K562 (cell line): ENCODE measurements around the gene NOP10. TPM values are rescaled to one million over a fixed set of nuclear protein-coding genes. Genes with fewer than 3 reads are reported as not detected.
A peak's percentile ranks its signal among the peaks of the same experiment; 100 is the strongest.

Experiments
- ATAC-seq: fragments of 200-7000 bp; cut with Tn5 transposase; 3 replicates; pipeline ENCODE4 v1.9.1; 2020; ENCODE audit warnings: moderate library complexity
- BruUV-seq: library from RNA; stranded (reverse); fragments of 400-500 nt; replicated peaks from 2 replicates; lab custom pipeline; 2021; lab: Mats Ljungman, UMichigan
- CTCF ChIA-PET: fragments of 300-600 bp; formaldehyde crosslinking; extraction: SDS; loops from one replicate; lab custom pipeline; 2021; ENCODE audit warnings: low intra/inter-chr PET ratio; lab: Yijun Ruan, JAX
- POLR2A ChIA-PET: fragments of 300-600, 350-650 bp; sonication (Branson Sonifier 250); formaldehyde crosslinking; extraction: SDS; loops from one replicate; lab custom pipeline; 2021; ENCODE audit warnings: antibody characterized with exemption, inconsistent platforms; lab: Yijun Ruan, JAX
- DNase-seq, 4 experiments: peaks; one replicate each; pipeline versions ENCODE4 v3.0.0 to v3.0.0-alpha.2; 2011 to 2018; ENCODE audit warnings: low spot score in 3 of 4, mixed read lengths in 3 of 4; ENCODE audit errors: extremely low read depth in 1 of 4
- FAIRE-seq: peaks from 2 replicates; lab custom pipeline; 2011; peaks lifted over from hg19 to GRCh38; lab: Jason Lieb, UNC
- H2AFZ ChIP-seq: 2 replicates; pipeline ENCODE4 v1.6.0; 2011; ENCODE audit warnings: low read depth, low read length, control low read depth, inconsistent platforms
- H3K27ac ChIP-seq: fragments of 200-600 bp; 3 replicates; pipeline ENCODE4 v1.8.0; 2011; ENCODE audit warnings: low read depth, mild to moderate bottlenecking, control low read depth, inconsistent platforms, low read length, moderate library complexity, mixed read lengths; ENCODE audit errors: extremely low read depth
- H3K27me3 ChIP-seq, 2 experiments: fragments of 300-600 bp in 1 of 2; 2 replicates in 1 of 2; 3 replicates in 1 of 2; pipeline versions ENCODE4 v1.6.0 to v1.8.0; 2011; ENCODE audit warnings: inconsistent platforms in 2 of 2, low read length in 2 of 2, mild to moderate bottlenecking in 1 of 2, mixed read lengths in 1 of 2, moderate library complexity in 1 of 2; ENCODE audit not compliant: control insufficient read depth in 2 of 2, insufficient read depth in 2 of 2
- H3K36me3 ChIP-seq: fragments of 300-600 bp; 3 replicates; pipeline ENCODE4 v1.8.0; 2011; ENCODE audit warnings: mild to moderate bottlenecking, low read length, inconsistent platforms; ENCODE audit not compliant: control insufficient read depth, insufficient read depth
- H3K4me1 ChIP-seq, 2 experiments: fragments of 200-600 bp in 1 of 2; replicated peaks in 1 of 2; 2 replicates in 1 of 2; 3 replicates in 1 of 2; pipeline versions ENCODE4 v1.5.1 to v1.8.0; 2011; ENCODE audit warnings: inconsistent platforms in 2 of 2, low read length in 2 of 2, mild to moderate bottlenecking in 1 of 2, mixed read lengths in 1 of 2, moderate library complexity in 1 of 2; ENCODE audit not compliant: control insufficient read depth in 2 of 2, insufficient read depth in 2 of 2
- H3K4me2 ChIP-seq: 2 replicates; pipeline ENCODE4 v1.6.1; 2011; ENCODE audit warnings: low read length, control low read depth, inconsistent platforms, mixed read lengths; ENCODE audit not compliant: insufficient read depth
- H3K4me3 ChIP-seq: fragments of 200-600 bp; sonication (generic), shearing (Covaris generic); 2 replicates; pipeline ENCODE4 v1.5.1; 2016; ENCODE audit warnings: control low read depth, inconsistent platforms
- H3K79me2 ChIP-seq: fragments of 200-600 bp; 3 replicates; pipeline ENCODE4 v1.8.0; 2011; ENCODE audit warnings: low read length, inconsistent platforms; ENCODE audit not compliant: control insufficient read depth, insufficient read depth
- H3K9ac ChIP-seq, 2 experiments: 2 replicates each; pipeline versions ENCODE4 v1.6.0 to v1.6.1; 2011; ENCODE audit warnings: low read depth in 2 of 2, low read length in 2 of 2, control low read depth in 1 of 2, inconsistent platforms in 1 of 2, mild to moderate bottlenecking in 1 of 2, mixed read lengths in 1 of 2; ENCODE audit not compliant: insufficient read depth in 1 of 2
- H3K9me1 ChIP-seq: one replicate; pipeline ENCODE4 v1.6.0; 2011; ENCODE audit warnings: inconsistent platforms, mild to moderate bottlenecking, low read length, moderate library complexity; ENCODE audit not compliant: control insufficient read depth, insufficient read depth
- H3K9me3 ChIP-seq: replicated peaks from 2 replicates; pipeline ENCODE4 v1.5.1; 2011; ENCODE audit warnings: low read depth, low read length, inconsistent platforms; ENCODE audit not compliant: control insufficient read depth, insufficient read depth
- H4K20me1 ChIP-seq: replicated peaks from 2 replicates; pipeline ENCODE4 v1.6.1; 2011; ENCODE audit warnings: low read length, inconsistent platforms, mixed read lengths; ENCODE audit not compliant: control insufficient read depth, insufficient read depth
- DDX20 ChIP-seq: fragments of 450-650 bp; IDR thresholded peaks from 2 replicates; pipeline ENCODE4 v1.6.1; 2016; ENCODE audit warnings: missing genetic modification characterization, low read depth, mild to moderate bottlenecking, missing compliant biosample characterization, moderate library complexity
- FOXK1 ChIP-seq: sonication (generic); formaldehyde crosslinking; IDR thresholded peaks from 2 replicates; pipeline ENCODE4 v1.8.0; 2022; ENCODE audit warnings: missing genetic modification reagents, mild to moderate bottlenecking, borderline replicate concordance
- LARP7 ChIP-seq: fragments of 450-650 bp; IDR thresholded peaks from 2 replicates; pipeline ENCODE4 v1.6.1; 2016
- MCM2 ChIP-seq: fragments of 450-650 bp; IDR thresholded peaks from 2 replicates; pipeline ENCODE4 v1.6.1; 2017; ENCODE audit warnings: low read depth, mild to moderate bottlenecking
- NR1H2 ChIP-seq: sonication (generic); formaldehyde crosslinking; IDR thresholded peaks from 2 replicates; pipeline ENCODE4 v1.4.0; 2020; ENCODE audit warnings: mild to moderate bottlenecking, missing genetic modification reagents
- PRMT5 ChIP-seq: sonication (generic); formaldehyde crosslinking; IDR thresholded peaks from 2 replicates; pipeline ENCODE4 v1.5.0; 2020; ENCODE audit warnings: missing genetic modification reagents
- RBM22 ChIP-seq: fragments of 200-400 bp; formaldehyde crosslinking; IDR thresholded peaks from 2 replicates; pipeline ENCODE4 v1.6.1; 2018; ENCODE audit warnings: low read length, low read depth; ENCODE audit not compliant: poor library complexity, severe bottlenecking
- ZNF146 ChIP-seq: IDR thresholded peaks from one replicate; pipeline ENCODE4 v1.6.1; 2018; ENCODE audit warnings: missing compliant biosample characterization; ENCODE audit not compliant: unreplicated experiment
- ZNF282 ChIP-seq: sonication (generic); formaldehyde crosslinking; IDR thresholded peaks from 2 replicates; pipeline ENCODE4 v1.8.1; 2023; ENCODE audit warnings: missing genetic modification reagents
- ZSCAN32 ChIP-seq: fragments of 450-650 bp; formaldehyde crosslinking; IDR thresholded peaks from 2 replicates; pipeline ENCODE4 v1.4.0; 2020; ENCODE audit warnings: mild to moderate bottlenecking, moderate library complexity
- WGBS: fragments of 100-300 bp; shearing (Covaris generic); methylation state at CpG from one replicate; pipeline ENCODE4 v1.1.6; 2016; ENCODE audit warnings: low coverage, mixed read lengths; ENCODE audit not compliant: insufficient coverage; ENCODE audit errors: missing lambda C conversion rate; 5-methylcytosine and 5-hydroxymethylcytosine counted together
- in situ Hi-C: fragments of 300-500 bp; cut with MboI; formaldehyde crosslinking; loops from 4 replicates; pipeline ENCODE4 v1.15.0; 2018; ENCODE audit warnings: inconsistent platforms, mixed read lengths
- intact Hi-C: fragments of 100-400 bp; cut with micrococcal nuclease; formaldehyde crosslinking; loops from 2 replicates; pipeline ENCODE4 v1.14.2; 2022
- polyA plus RNA-seq, 8 experiments: library from polyadenylated mRNA; depleted of rRNA in 4 of 8; stranded (reverse) in 5 of 8; unstranded in 3 of 8; fragments of >200 nt; fragmentation: Nextera tagmentation in 2 of 8; fragmentation: Illumina TruSeq in 1 of 8; extraction: Ambion mirVana in 2 of 8; extraction: Trizol in 1 of 8; gene quantifications; 2 replicates each; pipeline versions ENCODE4 v1.2.1 to v1.2.3, GENCODE V29; 2011 to 2014; ENCODE audit warnings: inconsistent platforms in 1 of 8, missing spikeins in 1 of 8
- total RNA-seq, 7 experiments: library from RNA; depleted of rRNA in 6 of 7; stranded (reverse); fragments of >200 nt in 6 of 7; fragmentation: Illumina TruSeq in 2 of 7; extraction: Trizol in 2 of 7; gene quantifications; 2 replicates each; pipeline versions ENCODE4 v1.2.1 to v1.2.3, GENCODE V29; 2011 to 2021; ENCODE audit warnings: low replicate concordance in 1 of 7
- TF ChIP-seq, protein P1 (sequence below): sonication (generic); formaldehyde crosslinking; IDR thresholded peaks from 2 replicates; pipeline ENCODE4 v1.8.0; 2022; ENCODE audit warnings: mild to moderate bottlenecking, missing genetic modification reagents, borderline replicate concordance

Gene NOP10
- total and polyA plus RNA-seq, 9 of the 15 experiments (the other 6 are each of a cell fraction or from before 2014, with no cell fraction given) = 250 to 1,663 (median 449) TPM

DNA sequence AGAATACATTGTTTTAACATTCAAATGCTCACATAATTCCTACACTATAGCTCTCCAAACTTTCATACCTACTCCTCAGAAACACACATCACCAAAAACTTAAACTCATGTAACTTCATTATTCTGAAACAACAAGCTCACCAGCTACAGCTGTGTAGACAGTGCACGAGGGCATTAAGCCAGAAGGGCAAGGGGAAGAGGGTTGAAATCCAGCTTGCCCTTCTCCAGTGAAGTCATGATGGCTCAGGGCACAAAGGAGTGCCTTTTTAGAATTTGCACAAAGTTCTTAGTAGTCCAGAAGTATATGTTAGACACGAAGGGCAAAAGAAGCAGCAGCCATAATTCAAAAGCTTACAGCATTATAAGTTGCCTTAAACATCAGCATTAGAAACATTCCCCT lies 13.9 kb downstream of the NOP10 start:
- ChIA-PET CTCF (no interaction called here), POLR2A (interaction anchor here (0.7 to 3.4 kb wide), 7 partner anchors 10 to 38 kb away, joined by 3 to 27 read pairs (median 4); partner anchors contain the start of genes LPCAT4 and SLC12A6)
- no peak overlapping the region for H3K9ac ChIP-seq
- BruUV-seq = no TSS peak
- no peaks in the 10 kb centered on the region for H3K79me2 ChIP-seq
- no peaks in the 10 kb centered on the region for H4K20me1 ChIP-seq
- peak overlapping the region; percentile 22 for H2AFZ ChIP-seq
- no peaks in the 10 kb centered on the region for H3K9me1 ChIP-seq
- no peak for TF ChIP-seq ZNF146
- TF ChIP-seq MCM2 = no peak
- TF ChIP-seq FOXK1 = no peak
- TF ChIP-seq RBM22 = no peak
- TF ChIP-seq ZNF282 (CRISPR knock-in tag) = no peak
- TF ChIP-seq PRMT5 (CRISPR knock-in tag) = no peak
- no peak for TF ChIP-seq ZSCAN32 (CRISPR knock-in tag)
- TF ChIP-seq LARP7 = no peak
- TF ChIP-seq DDX20 (tag) = no peak
- no peak for TF ChIP-seq NR1H2 (CRISPR knock-in tag)
- TF ChIP-seq, protein P1, sequence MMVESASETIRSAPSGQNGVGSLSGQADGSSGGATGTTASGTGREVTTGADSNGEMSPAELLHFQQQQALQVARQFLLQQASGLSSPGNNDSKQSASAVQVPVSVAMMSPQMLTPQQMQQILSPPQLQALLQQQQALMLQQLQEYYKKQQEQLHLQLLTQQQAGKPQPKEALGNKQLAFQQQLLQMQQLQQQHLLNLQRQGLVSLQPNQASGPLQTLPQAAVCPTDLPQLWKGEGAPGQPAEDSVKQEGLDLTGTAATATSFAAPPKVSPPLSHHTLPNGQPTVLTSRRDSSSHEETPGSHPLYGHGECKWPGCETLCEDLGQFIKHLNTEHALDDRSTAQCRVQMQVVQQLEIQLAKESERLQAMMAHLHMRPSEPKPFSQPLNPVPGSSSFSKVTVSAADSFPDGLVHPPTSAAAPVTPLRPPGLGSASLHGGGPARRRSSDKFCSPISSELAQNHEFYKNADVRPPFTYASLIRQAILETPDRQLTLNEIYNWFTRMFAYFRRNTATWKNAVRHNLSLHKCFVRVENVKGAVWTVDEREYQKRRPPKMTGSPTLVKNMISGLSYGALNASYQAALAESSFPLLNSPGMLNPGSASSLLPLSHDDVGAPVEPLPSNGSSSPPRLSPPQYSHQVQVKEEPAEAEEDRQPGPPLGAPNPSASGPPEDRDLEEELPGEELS (CRISPR knock-in tag) = no peak
- H3K4me1 ChIP-seq = peaks cover 17 to 18% of the 10 kb centered on the region in 2 experiments; a peak in 4 of 5 replicates
- no peak overlapping the region for H3K4me3 ChIP-seq
- no peaks in the 10 kb centered on the region for H3K36me3 ChIP-seq
- FAIRE-seq (peak; percentile 54), DNase-seq (no peak), ATAC-seq (no peak)
- intact Hi-C loops = no loop called here
- H3K4me2 ChIP-seq = no peak overlapping the region
- in situ Hi-C loops = no loop called here
- WGBS = 25% methylated on average over 2 of the region's 2 CpGs
- H3K27me3 ChIP-seq = no peaks in the 10 kb centered on the region
- H3K27ac ChIP-seq = no peak overlapping the region
- no peaks in the 10 kb centered on the region for H3K9me3 ChIP-seq
